NCI-H748 (cell line): ENCODE measurements around the gene NRP2.

Source experiments
- DNase-seq: peaks from one replicate; lab custom pipeline; 2025; ENCODE audit not compliant: unreplicated experiment; lab: John Stamatoyannopoulos, UW

NRP2 gene

DNA sequence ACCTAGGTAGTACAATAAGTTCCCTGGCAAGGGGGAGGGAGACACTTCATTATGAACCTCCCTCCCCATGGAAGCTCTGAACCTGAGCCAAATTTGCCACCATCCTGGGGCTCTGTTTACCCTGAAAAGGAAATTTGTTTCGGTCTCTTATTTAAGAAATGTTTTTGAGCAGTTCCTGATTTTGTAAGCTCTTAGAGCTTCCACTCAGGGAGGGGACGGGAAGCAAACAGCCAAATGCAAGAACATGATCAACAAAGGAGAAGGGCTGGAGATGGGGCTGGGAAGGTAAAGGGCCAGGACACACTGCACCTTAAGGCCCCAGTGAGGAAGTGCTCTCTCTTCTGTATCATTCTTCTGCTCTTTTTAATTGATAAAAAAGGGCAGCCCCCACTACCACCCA lies 117.9 kb downstream of the NRP2 start:
- no peak for DNase-seq

DNA sequence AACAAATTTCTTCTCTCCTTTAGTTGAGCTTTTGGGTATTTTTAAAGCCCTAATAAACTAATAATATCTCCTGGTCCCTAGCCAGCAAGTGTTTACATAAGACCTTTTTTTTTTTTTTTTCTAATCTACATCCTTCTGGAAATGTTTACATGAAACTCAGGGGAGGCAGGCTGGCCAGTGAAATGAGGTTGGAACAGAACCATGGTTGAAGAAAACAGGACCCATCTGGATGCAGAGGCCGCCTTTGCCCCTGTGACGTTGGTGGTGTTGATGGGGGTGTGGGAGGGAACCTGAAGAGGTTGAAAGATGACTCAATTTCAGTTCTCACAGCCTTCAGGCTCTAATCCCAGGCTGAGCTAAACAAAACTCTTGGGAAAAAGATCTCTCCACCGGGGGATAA lies 118.5 kb downstream of the NRP2 start:
- no peak for DNase-seq

GRCh38 chr2:205802065-205802464 lies 119.8 kb downstream of the NRP2 start:
- DNase-seq = no peak

DNA sequence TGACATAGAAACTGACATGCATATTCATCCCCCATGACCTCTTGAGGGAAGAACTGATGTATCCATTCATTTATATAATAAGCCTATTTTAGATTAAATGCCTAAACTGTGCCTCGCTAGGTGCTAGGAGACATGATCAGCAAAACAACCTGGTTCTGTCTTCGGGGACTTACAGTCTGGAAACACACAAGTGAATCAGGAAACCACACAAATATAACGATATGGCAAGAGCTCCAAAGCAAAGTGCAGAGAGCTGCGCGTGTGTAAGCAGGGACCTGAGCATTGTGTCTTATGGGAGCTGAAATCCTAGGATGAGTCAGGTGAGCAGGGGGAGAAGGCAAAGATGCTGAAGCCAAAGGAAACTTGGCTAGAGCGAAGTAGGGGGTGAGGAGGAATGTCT lies 120.6 kb downstream of the NRP2 start:
- no peak for DNase-seq

GRCh38 chr2:205803500-205803899 lies 121.2 kb downstream of the NRP2 start:
- no peak for DNase-seq

- DNase-seq = no peak
Measured at GRCh38 chr2:205805136-205805535, 122.8 kb downstream of the NRP2 start.

GRCh38 chr2:205806143-205806905 lies 124.0 kb downstream of the NRP2 start:
- DNase-seq = no peak

GRCh38 chr2:205807229-205807628 lies 124.9 kb downstream of the NRP2 start:
- DNase-seq = no peak

- no peak for DNase-seq
Measured at GRCh38 chr2:205807758-205808157, 125.5 kb downstream of the NRP2 start.

GRCh38 chr2:205808486-205809121 lies 126.3 kb downstream of the NRP2 start:
- DNase-seq = no peak

- DNase-seq = no peak
Measured at GRCh38 chr2:205811387-205811786, 129.1 kb downstream of the NRP2 start.

GRCh38 chr2:205814039-205814364 lies 131.7 kb downstream of the NRP2 start:
- peak; percentile 57 for DNase-seq

DNA sequence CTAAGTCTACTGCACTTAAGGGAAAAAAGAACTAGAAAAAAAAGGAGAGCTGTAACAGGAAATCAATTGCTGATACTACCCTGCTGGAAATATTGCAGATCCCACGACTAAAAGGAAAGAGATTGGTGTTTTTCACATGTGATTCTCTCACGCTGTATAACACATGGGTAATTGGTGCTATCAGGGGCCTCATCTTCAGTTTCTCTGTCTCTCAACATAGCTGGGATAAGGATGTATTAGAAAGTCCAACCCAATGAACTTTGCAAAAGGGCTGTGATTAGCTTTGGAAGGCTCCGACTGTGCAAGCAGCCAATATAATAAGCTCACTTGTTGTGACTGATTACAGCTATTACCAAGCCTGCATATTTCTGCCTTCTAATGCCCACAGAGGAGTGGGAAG lies 133.4 kb downstream of the NRP2 start:
- no peak for DNase-seq

DNA sequence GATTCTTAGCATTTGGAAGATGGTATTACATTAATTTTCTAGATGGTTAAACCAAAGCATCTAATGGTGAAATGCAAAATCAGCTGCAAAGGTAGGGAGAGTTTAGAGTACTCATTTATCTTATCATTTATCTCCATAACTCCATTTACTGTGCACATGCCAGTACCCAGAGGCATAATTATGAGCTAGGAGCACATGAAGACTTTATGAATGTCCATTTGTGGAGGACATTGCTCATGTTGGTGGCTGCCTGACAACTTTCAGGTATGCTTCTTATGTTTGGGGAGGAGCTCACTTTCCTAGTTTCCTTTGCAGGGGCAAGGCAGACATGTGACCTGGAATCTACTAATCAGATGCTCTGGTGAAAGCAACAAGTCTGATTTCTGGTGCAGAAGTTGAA lies 134.0 kb downstream of the NRP2 start:
- no peak for DNase-seq

DNA sequence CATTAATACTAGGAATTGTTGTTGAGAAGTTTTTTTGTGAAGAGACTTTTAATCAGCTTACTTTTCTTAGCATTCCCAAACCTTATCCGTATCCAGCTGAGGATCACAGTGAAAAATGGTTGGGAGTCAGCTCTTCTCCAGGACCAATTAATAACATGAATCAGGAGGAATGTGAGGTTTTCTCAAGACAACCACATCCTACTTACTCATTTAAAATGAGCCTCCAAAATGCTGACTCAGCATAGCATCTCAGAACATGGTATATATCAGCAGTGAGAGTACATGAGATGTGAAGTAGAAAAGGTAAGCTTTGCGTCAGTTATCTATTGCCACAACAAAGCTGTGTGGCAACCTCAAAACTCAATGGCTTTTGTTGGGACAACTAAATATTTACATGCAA lies 140.3 kb downstream of the NRP2 start:
- no peak for DNase-seq

GRCh38 chr2:205827809-205828365 lies 145.6 kb downstream of the NRP2 start:
- DNase-seq = no peak

- no peak for DNase-seq
Measured at GRCh38 chr2:205833864-205834263, 151.6 kb downstream of the NRP2 start.

DNA sequence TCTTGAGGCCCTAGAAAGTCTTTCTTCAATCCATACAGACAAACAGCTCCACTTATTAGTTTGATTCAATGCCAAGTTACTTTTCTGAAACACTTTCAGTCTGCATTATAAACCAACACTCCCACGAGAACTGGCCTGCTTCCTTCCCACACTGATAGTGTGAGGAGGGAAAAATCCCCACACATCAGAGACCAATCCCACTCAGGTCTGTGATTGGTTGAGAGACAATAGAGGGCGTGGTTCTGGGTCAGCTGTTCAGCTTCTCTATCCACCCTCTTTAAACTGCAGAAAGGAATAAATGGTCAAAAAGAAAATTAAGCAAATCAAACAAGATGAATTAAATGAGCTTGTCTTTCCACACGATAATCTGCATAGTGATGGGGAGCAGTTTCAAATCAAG lies 152.5 kb downstream of the NRP2 start:
- DNase-seq = no peak

GRCh38 chr2:205835251-205835791 lies 153.0 kb downstream of the NRP2 start:
- no peak for DNase-seq

DNA sequence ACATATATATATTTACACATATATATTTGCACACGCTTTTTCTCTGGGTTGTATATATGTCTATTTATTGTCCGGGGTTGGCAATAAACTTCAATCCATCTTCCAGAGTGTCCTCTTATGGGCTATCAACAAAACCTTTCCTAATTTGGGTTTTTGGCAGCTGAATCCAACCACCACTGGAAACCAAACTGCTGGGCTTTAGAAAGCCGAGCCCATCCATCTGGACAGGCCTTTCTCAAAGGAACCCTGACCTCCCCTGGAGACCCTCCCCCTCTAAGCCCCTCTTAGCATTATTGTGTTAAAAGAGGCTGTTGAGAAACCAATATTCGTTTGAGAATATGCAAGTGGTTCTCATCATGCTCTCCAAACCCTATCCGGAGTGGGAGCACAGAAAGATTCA lies 153.6 kb downstream of the NRP2 start:
- DNase-seq = no peak

GRCh38 chr2:205836477-205837221 lies 154.3 kb downstream of the NRP2 start:
- DNase-seq = peak; percentile 84

DNA sequence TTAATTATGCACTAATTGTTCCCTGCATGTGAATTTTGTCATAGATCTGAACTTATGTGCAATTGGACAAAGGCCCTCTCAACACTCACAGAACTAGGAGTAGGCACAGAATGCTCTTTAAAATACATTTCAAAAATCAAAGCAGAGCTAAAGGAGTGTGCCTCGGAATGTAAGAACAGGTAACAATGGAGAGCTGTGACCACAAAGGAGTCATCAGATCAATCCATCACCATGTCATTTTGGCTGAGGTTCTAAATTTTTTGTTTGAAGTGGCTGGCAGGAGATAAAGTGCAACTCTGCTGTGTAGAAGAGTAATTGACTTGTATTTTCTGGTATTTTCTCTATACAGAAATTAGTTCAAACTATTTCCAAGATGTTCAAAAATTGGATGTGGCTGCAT lies 155.4 kb downstream of the NRP2 start:
- no peak for DNase-seq
